Spleen (tissue), 7 donors: ENCODE data around the gene DISP2.

Experiments
- POLR2A ChIP-seq, 3 donors: fragments of 450-650 bp; IDR thresholded peaks; one replicate each; pipeline ENCODE4 v1.5.1; 2017; ENCODE audit warnings: antibody characterized with exemption in 3 of 3, mild to moderate bottlenecking in 1 of 3
- POLR2AphosphoS5 ChIP-seq, 3 donors: sonication (generic); formaldehyde crosslinking; IDR thresholded peaks; one replicate each; pipeline ENCODE4 v1.5.1; 2017; ENCODE audit warnings: antibody characterized with exemption in 3 of 3
- TF ChIP-seq, protein P1 (sequence below), 11 experiments: fragments of 200-600 bp in 7 of 11; fragments of 450-650 bp in 4 of 11; sonication (generic) in 4 of 11; IDR thresholded peaks in 8 of 11; conservative IDR thresholded peaks in 3 of 11; 1 replicate in 7 of 11; 2 replicates in 4 of 11; pipeline versions ENCODE4 v1.4.0 to v1.8.0; 2016 to 2021; ENCODE audit warnings: antibody characterized with exemption in 11 of 11, inconsistent platforms in 4 of 11, mild to moderate bottlenecking in 1 of 11
- donor health status: DM: no; HTN: no; CAD: no; lungs with moderate emphysema.
- donor health status: DM: no; HTN: no; CAD: no.
- donor health status: DM: no; HTN: no; CAD: no.

DNA sequence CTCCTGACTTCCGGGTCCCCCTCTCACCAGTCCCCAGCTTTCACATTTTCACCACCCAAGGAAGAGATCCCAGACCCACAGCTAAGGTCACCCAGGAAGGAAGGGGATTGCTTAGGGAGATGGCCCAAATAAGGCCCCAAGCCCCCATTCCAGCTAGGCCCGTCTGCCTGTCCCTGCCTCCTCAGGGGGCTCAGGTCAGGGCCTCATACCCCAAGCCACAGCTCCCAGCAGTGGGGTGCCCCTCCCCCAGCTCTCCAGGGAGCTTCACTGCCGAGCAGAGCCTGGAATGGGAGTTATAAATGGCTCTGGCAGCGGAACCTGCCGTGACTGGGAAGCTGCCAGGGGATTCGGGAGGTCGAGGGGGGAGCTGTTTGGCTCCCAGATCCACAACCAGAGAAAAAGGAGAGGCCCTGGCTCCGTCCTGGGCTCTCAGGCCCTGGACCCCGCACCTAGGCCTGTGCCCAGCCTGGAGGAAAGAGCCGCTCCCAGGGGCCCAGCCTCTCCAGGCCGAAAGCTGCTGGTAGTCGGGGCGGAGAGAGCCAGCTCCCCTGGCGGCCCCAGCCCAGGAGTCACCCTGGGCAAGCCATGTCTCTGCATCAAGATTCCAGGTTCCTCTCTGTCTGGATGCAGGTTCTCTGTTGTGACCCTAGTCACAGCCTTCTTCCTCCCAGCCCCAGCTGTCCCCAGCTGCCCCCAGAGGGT, 17.8 kb upstream of the DISP2 start:
- TF ChIP-seq, protein P1, sequence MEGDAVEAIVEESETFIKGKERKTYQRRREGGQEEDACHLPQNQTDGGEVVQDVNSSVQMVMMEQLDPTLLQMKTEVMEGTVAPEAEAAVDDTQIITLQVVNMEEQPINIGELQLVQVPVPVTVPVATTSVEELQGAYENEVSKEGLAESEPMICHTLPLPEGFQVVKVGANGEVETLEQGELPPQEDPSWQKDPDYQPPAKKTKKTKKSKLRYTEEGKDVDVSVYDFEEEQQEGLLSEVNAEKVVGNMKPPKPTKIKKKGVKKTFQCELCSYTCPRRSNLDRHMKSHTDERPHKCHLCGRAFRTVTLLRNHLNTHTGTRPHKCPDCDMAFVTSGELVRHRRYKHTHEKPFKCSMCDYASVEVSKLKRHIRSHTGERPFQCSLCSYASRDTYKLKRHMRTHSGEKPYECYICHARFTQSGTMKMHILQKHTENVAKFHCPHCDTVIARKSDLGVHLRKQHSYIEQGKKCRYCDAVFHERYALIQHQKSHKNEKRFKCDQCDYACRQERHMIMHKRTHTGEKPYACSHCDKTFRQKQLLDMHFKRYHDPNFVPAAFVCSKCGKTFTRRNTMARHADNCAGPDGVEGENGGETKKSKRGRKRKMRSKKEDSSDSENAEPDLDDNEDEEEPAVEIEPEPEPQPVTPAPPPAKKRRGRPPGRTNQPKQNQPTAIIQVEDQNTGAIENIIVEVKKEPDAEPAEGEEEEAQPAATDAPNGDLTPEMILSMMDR (IDR thresholded peaks at IDR 0.05 in 8 of 11, conservative IDR thresholded peaks at IDR 0.05 in 3 of 11), result no peak
- TF ChIP-seq POLR2A (IDR thresholded peaks at IDR 0.05) (no peak), POLR2AphosphoS5 (IDR thresholded peaks at IDR 0.05) (no peak)
